B cell (primary cell): ENCODE measurements around the gene TDG. TPM values are rescaled to one million over a fixed set of nuclear protein-coding genes. Genes with fewer than 3 reads are reported as not detected.

Source experiments
- ATAC-seq: fragments of 200-7000 bp; cut with Tn5 transposase; one replicate; pipeline ENCODE4 v1.10.0; 2021; ENCODE audit warnings: low read depth, mild to moderate bottlenecking, moderate number of reproducible peaks, moderate library complexity
- CTCF ChIA-PET: fragments of 350-600 bp; sonication (Branson Sonifier 250); formaldehyde crosslinking; loops from one replicate; lab custom pipeline; 2021; ENCODE audit warnings: antibody characterized with exemption, inconsistent platforms; lab: Charles Lee
- POLR2A ChIA-PET: fragments of 350-600 bp; sonication (Branson Sonifier 250); formaldehyde crosslinking; loops from one replicate; lab custom pipeline; 2021; ENCODE audit warnings: antibody characterized with exemption; lab: Charles Lee
- DNase-seq: peaks from one replicate; pipeline ENCODE4 v3.0.0; 2013
- H2AFZ ChIP-seq: 2 replicates; pipeline ENCODE4 v1.6.1; 2012; ENCODE audit warnings: mild to moderate bottlenecking, low read depth, low read length; ENCODE audit not compliant: insufficient read depth, poor library complexity, severe bottlenecking
- H3K27ac ChIP-seq, 2 donors: 1 replicate in 1 of 2; 2 replicates in 1 of 2; pipeline ENCODE4 v1.5.1; 2012 to 2013; ENCODE audit warnings: low read length in 2 of 2, mild to moderate bottlenecking in 2 of 2, moderate library complexity in 1 of 2
- H3K27me3 ChIP-seq, 4 experiments: fragments of 200-600 bp in 1 of 4; sonication (generic) in 1 of 4; replicated peaks in 1 of 4; 1 replicate in 2 of 4; 2 replicates in 2 of 4; pipeline versions ENCODE4 v1.6.1 to v1.7.0; 2013 to 2016; ENCODE audit warnings: low read length in 3 of 4, mild to moderate bottlenecking in 2 of 4, mixed read lengths in 1 of 4, moderate library complexity in 1 of 4; ENCODE audit not compliant: insufficient read depth in 4 of 4, control insufficient read depth in 3 of 4; ENCODE audit errors: control extremely low read depth in 1 of 4
- H3K36me3 ChIP-seq, 2 experiments: replicated peaks in 1 of 2; 1 replicate in 1 of 2; 2 replicates in 1 of 2; pipeline versions ENCODE4 v1.6.1 to v1.7.1; 2013; ENCODE audit warnings: low read length in 1 of 2; ENCODE audit not compliant: insufficient read depth in 2 of 2, control insufficient read depth in 1 of 2; ENCODE audit errors: control extremely low read depth in 1 of 2, extremely low read depth in 1 of 2
- H3K4me1 ChIP-seq, 2 donors: fragments of 200-600 bp in 1 of 2; sonication (generic) in 1 of 2; 1 replicate in 1 of 2; 2 replicates in 1 of 2; pipeline versions ENCODE4 v1.5.1 to v1.6.1; 2013 to 2017; ENCODE audit warnings: low read length in 2 of 2; ENCODE audit not compliant: control insufficient read depth in 2 of 2, insufficient read depth in 2 of 2
- H3K4me2 ChIP-seq: replicated peaks from 2 replicates; pipeline ENCODE3; 2012; ENCODE audit warnings: mild to moderate bottlenecking, low read depth, low read length; ENCODE audit not compliant: poor library complexity, severe bottlenecking
- H3K4me3 ChIP-seq, 5 experiments: fragments of 200-600 bp in 1 of 5; sonication (generic) in 1 of 5; 1 replicate in 3 of 5; 2 replicates in 2 of 5; pipeline versions ENCODE4 v1.5.1 to v1.7.0; 2011 to 2016; ENCODE audit warnings: low read length in 4 of 5, mild to moderate bottlenecking in 4 of 5, low read depth in 2 of 5, control low read depth in 1 of 5, moderate library complexity in 1 of 5; ENCODE audit not compliant: insufficient read depth in 1 of 5; ENCODE audit errors: control extremely low read depth in 1 of 5, extremely low read depth in 1 of 5
- H3K79me2 ChIP-seq: fragments of 200-600 bp; sonication (generic); one replicate; pipeline ENCODE4 v1.6.0; 2016; ENCODE audit warnings: low read length; ENCODE audit not compliant: control insufficient read depth, insufficient read depth
- H3K9ac ChIP-seq: fragments of 200-600 bp; sonication (generic); 2 replicates; pipeline ENCODE4 v1.6.1; 2017; ENCODE audit warnings: mild to moderate bottlenecking, low read length, moderate library complexity
- H3K9me3 ChIP-seq, 3 donors: one replicate each; pipeline versions ENCODE4 v1.6.1 to v1.7.1; 2013; ENCODE audit warnings: low read length in 2 of 3; ENCODE audit not compliant: control insufficient read depth in 2 of 3, insufficient read depth in 1 of 3; ENCODE audit errors: control extremely low read depth in 1 of 3
- H4K20me1 ChIP-seq: 2 replicates; pipeline ENCODE4 v1.6.0; 2012; ENCODE audit warnings: mild to moderate bottlenecking, low read length; ENCODE audit not compliant: insufficient read depth, control insufficient read depth, poor library complexity, severe bottlenecking
- H3K27ac Mint-ChIP-seq: one replicate; pipeline ENCODE4 v1.8.0; 2021; ENCODE audit warnings: mixed read lengths
- H3K27me3 Mint-ChIP-seq: one replicate; pipeline ENCODE4 v1.8.0; 2021; ENCODE audit warnings: mixed read lengths
- H3K4me1 Mint-ChIP-seq: one replicate; pipeline ENCODE4 v1.8.0; 2021; ENCODE audit warnings: mixed read lengths
- H3K4me3 Mint-ChIP-seq: one replicate; pipeline ENCODE4 v1.8.0; 2021; ENCODE audit warnings: mixed read lengths
- H3K9me3 Mint-ChIP-seq: one replicate; pipeline ENCODE4 v1.8.0; 2022; ENCODE audit warnings: mixed read lengths; ENCODE audit not compliant: insufficient read depth
- CTCF ChIP-seq: fragments of 200-600 bp; IDR thresholded peaks from one replicate; pipeline ENCODE4 v1.8.0; 2022; ENCODE audit warnings: antibody characterized with exemption, mild to moderate bottlenecking
- EZH2 ChIP-seq: IDR thresholded peaks from 2 replicates; pipeline ENCODE4 v1.6.1; 2012; ENCODE audit warnings: borderline replicate concordance, low read depth, mild to moderate bottlenecking, moderate library complexity, low read length; ENCODE audit not compliant: insufficient read depth, poor library complexity, severe bottlenecking
- WGBS: methylation state at CpG from one replicate; pipeline ENCODE4 v1.1.5; 2013; ENCODE audit warnings: missing lambda C conversion rate; ENCODE audit not compliant: insufficient coverage; 5-methylcytosine and 5-hydroxymethylcytosine counted together
- intact Hi-C: fragments of 100-400 bp; cut with micrococcal nuclease; formaldehyde crosslinking; loops from one replicate; pipeline ENCODE4 v1.10.0; 2022
- polyA plus RNA-seq: library from polyadenylated mRNA; depleted of rRNA; stranded (reverse); fragments of >200 nt; gene quantifications from 2 replicates; pipeline ENCODE4 v1.2.3, GENCODE V29; 2012
- total RNA-seq, 2 donors: library from RNA; stranded (reverse); fragments of 120-200 nt in 1 of 2; gene quantifications; 1 replicate in 1 of 2; 2 replicates in 1 of 2; pipeline versions ENCODE4 v1.2.3 to v1.2.4, GENCODE V29; 2013 to 2022

The TDG gene
- total and polyA plus RNA-seq, 2 donors (not counting 1 experiment from before 2014, with no cell fraction given), result 8.6 to 35.5 TPM

GRCh38 chr12:103978384-103978982, 12.8 kb downstream of the TDG start:
- WGBS, result 73% methylated on average over 3 of the region's 4 CpGs
- no peak overlapping the region for H3K4me3 ChIP-seq
- TF ChIP-seq EZH2 (no peak), CTCF (no peak)
- no peaks in the 10 kb centered on the region for H3K27me3 ChIP-seq
- ChIA-PET CTCF (interaction anchor here (1.1 to 1.4 kb wide), 2 partner anchors 13 to 24 kb away, joined by 3 to 4 read pairs; partner anchors contain the start of gene TDG), POLR2A (no interaction called here)
- Mint-ChIP-seq H3K27ac (peak overlapping the region; percentile 11), H3K9me3 (no peaks in the 10 kb centered on the region), H3K4me3 (no peak overlapping the region), H3K4me1 (peaks cover 18% of the 10 kb centered on the region), H3K27me3 (no peaks in the 10 kb centered on the region)
- H3K79me2 ChIP-seq, result peaks cover 43% of the 10 kb centered on the region
- intact Hi-C loops, result loop anchor here (1.0 kb wide), 1 partner anchor 94 kb away; no protein-coding TSS in a partner anchor
- peaks cover 51% of the 10 kb centered on the region for H4K20me1 ChIP-seq
- H2AFZ ChIP-seq, result no peak overlapping the region
- no peaks in the 10 kb centered on the region for H3K9me3 ChIP-seq
- ATAC-seq, result peak; percentile 76
- H3K4me1 ChIP-seq, result peaks cover 10 to 11% of the 10 kb centered on the region in 2 donors
- peak overlapping the region; percentile 1 for H3K4me2 ChIP-seq
- peak; percentile 64 for DNase-seq
- H3K9ac ChIP-seq, result peak overlapping the region; percentile 9
- peaks cover 14 to 59% of the 10 kb centered on the region in 2 experiments for H3K36me3 ChIP-seq
- H3K27ac ChIP-seq, result peak overlapping the region in 1 of 2 donors; percentile 5

- POLR2A ChIA-PET, result no interaction called here
Measured at GRCh38 chr12:103986829-103987228, 21.2 kb downstream of the TDG start.

More at GRCh38 chr12:103986829-103987228, 21.2 kb downstream of the TDG start:
- no peaks in the 10 kb centered on the region for H3K4me1 ChIP-seq
- Mint-ChIP-seq H3K27me3 (no peaks in the 10 kb centered on the region), H3K4me1 (no peaks in the 10 kb centered on the region), H3K4me3 (no peak overlapping the region), H3K27ac (no peak overlapping the region), H3K9me3 (no peaks in the 10 kb centered on the region)
- H3K4me3 ChIP-seq, result no peak overlapping the region
- no peaks in the 10 kb centered on the region for H3K79me2 ChIP-seq
- CTCF ChIA-PET, result no interaction called here
- peaks cover 10 to 56% of the 10 kb centered on the region in 2 experiments for H3K36me3 ChIP-seq
- no peak for DNase-seq
- ATAC-seq, result no peak
- no peak overlapping the region for H3K4me2 ChIP-seq
- TF ChIP-seq EZH2 (no peak), CTCF (no peak)
- no peak overlapping the region for H2AFZ ChIP-seq
- H3K27me3 ChIP-seq, result no peaks in the 10 kb centered on the region
- H3K9me3 ChIP-seq, result no peaks in the 10 kb centered on the region
- no peaks in the 10 kb centered on the region for H4K20me1 ChIP-seq
- no CpG with 5 or more reads among the region's 2 CpGs for WGBS
- H3K9ac ChIP-seq, result no peak overlapping the region
- intact Hi-C loops, result no loop called here
- no peak overlapping the region for H3K27ac ChIP-seq
